ENCODE results near the gene MMP15.

Gene MMP15

GRCh38 chr16:58011652-58012051, 13.9 kb upstream of the MMP15 start:
- CTCF ChIA-PET, result no interaction called here
- POLR2A ChIA-PET, result no interaction called here
- DNase-seq (ENCODE audit: extremely low spot score), result no peak
- no peak for TF ChIP-seq HDGF (IDR thresholded peaks at IDR 0.05; ENCODE audit: borderline replicate concordance)
- no peak for TF ChIP-seq CTBP1 (IDR thresholded peaks at IDR 0.05; ENCODE audit: borderline replicate concordance)
- TF ChIP-seq FOXA1 (IDR thresholded peaks at IDR 0.05), result no peak
- TF ChIP-seq ZNF384 (IDR thresholded peaks at IDR 0.05), result no peak
- TF ChIP-seq SUZ12 (IDR thresholded peaks at IDR 0.05), result no peak
- TF ChIP-seq PKNOX1 (IDR thresholded peaks at IDR 0.05), result no peak
- no peak for TF ChIP-seq FOXM1 (IDR thresholded peaks at IDR 0.05; ENCODE audit: borderline replicate concordance)
- TF ChIP-seq BHLHE40 (IDR thresholded peaks at IDR 0.05; ENCODE audit: borderline replicate concordance), result no peak
- TF ChIP-seq ARNT (IDR thresholded peaks at IDR 0.05), result no peak
- TF ChIP-seq FOXK2 (IDR thresholded peaks at IDR 0.05), result no peak
- TF ChIP-seq LEF1 (IDR thresholded peaks at IDR 0.05; ENCODE audit: borderline replicate concordance), result no peak
- no peak for TF ChIP-seq NFRKB (IDR thresholded peaks at IDR 0.05)
- no peak for TF ChIP-seq L3MBTL2 (conservative IDR thresholded peaks at IDR 0.05)
- no peak for TF ChIP-seq TARDBP (IDR thresholded peaks at IDR 0.05)
- TF ChIP-seq SP1 (IDR thresholded peaks at IDR 0.05), result no peak
- no peak for TF ChIP-seq ELF4 (IDR thresholded peaks at IDR 0.05)

DNA sequence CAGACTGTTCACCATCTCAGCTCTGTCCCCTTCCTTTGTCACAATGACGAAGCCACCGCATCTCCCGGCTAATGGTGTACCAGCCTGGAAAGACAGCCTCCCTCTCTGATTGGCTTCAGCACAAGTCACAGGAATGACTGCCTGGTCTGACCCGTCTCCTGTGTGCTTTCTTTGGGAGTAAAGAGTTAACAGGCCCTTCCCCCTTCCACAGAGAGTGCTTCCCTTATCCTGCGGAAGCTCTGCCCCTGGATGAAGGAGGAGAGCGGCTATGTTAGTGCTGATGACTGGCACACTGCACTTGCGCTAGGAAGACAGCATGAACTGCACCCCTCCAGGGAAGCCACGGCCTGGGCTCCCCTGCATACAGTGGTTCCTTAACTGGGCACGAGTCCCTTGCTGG, 13.1 kb upstream of the MMP15 start:
- DNase-seq (ENCODE audit: extremely low spot score), result no peak
- ChIA-PET POLR2A (no interaction called here), CTCF (no interaction called here)
- no peak for TF ChIP-seq ZNF384 (IDR thresholded peaks at IDR 0.05)
- TF ChIP-seq PKNOX1 (IDR thresholded peaks at IDR 0.05), result no peak
- no peak for TF ChIP-seq TARDBP (IDR thresholded peaks at IDR 0.05)
- no peak for TF ChIP-seq ELF4 (IDR thresholded peaks at IDR 0.05)
- TF ChIP-seq L3MBTL2 (conservative IDR thresholded peaks at IDR 0.05), result no peak
- TF ChIP-seq SUZ12 (IDR thresholded peaks at IDR 0.05), result no peak
- TF ChIP-seq LEF1 (IDR thresholded peaks at IDR 0.05; ENCODE audit: borderline replicate concordance), result no peak
- TF ChIP-seq ARNT (IDR thresholded peaks at IDR 0.05), result no peak
- no peak for TF ChIP-seq SP1 (IDR thresholded peaks at IDR 0.05)
- TF ChIP-seq BHLHE40 (IDR thresholded peaks at IDR 0.05; ENCODE audit: borderline replicate concordance), result no peak
- no peak for TF ChIP-seq CTBP1 (IDR thresholded peaks at IDR 0.05; ENCODE audit: borderline replicate concordance)
- TF ChIP-seq HDGF (IDR thresholded peaks at IDR 0.05; ENCODE audit: borderline replicate concordance), result no peak
- no peak for TF ChIP-seq FOXM1 (IDR thresholded peaks at IDR 0.05; ENCODE audit: borderline replicate concordance)
- no peak for TF ChIP-seq NFRKB (IDR thresholded peaks at IDR 0.05)

DNA sequence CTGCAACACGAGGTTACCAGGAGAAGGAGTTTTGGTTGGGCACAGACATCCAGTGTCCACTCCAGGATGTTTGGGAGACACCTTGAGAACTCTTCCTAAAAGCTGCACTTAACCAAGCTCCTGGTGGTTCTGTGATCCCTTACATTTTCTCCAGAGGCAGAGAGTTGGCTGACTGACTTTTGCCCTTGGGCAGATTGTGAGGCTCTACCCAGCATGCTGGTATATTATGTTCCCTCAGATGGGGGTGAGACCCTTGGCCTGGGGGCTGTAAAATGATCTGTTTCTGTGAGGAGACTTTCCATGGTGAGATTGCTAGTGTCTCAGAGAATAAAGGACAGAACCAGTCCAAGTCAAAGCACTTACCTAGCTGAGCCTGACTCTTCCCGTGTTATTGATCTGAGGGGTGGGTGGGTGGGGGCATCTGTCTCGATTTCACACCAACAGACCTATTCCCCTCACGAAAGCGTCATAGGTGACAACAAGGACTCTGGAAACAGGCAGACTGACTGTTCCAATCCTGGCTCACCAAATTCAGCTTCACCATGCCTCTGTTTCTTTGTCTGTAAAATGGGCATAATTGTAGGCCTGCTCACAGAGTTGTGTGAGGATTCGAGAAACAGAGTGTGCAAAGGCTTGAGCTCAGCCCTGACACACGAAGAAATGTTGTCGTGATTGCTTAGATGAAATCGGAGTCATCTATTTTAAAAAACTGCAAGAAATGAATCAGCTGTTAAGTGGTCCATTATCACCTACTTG, 12.2 kb upstream of the MMP15 start:
- TF ChIP-seq PKNOX1 (IDR thresholded peaks at IDR 0.05) (no peak), ELF4 (IDR thresholded peaks at IDR 0.05) (no peak), TARDBP (IDR thresholded peaks at IDR 0.05) (no peak), SP1 (IDR thresholded peaks at IDR 0.05) (no peak), ZNF384 (IDR thresholded peaks at IDR 0.05) (no peak), HDGF (IDR thresholded peaks at IDR 0.05; ENCODE audit: borderline replicate concordance) (no peak), NFRKB (IDR thresholded peaks at IDR 0.05) (no peak), SUZ12 (IDR thresholded peaks at IDR 0.05) (no peak), BHLHE40 (IDR thresholded peaks at IDR 0.05; ENCODE audit: borderline replicate concordance) (no peak), CTBP1 (IDR thresholded peaks at IDR 0.05; ENCODE audit: borderline replicate concordance) (no peak), FOXA1 (IDR thresholded peaks at IDR 0.05) (no peak)
- ChIA-PET POLR2A (no interaction called here), CTCF (interaction anchor here (0.8 kb wide), 1 partner anchor 108 kb away, joined by 3 read pairs; no protein-coding TSS in a partner anchor)
- DNase-seq (ENCODE audit: extremely low spot score), result no peak

DNA sequence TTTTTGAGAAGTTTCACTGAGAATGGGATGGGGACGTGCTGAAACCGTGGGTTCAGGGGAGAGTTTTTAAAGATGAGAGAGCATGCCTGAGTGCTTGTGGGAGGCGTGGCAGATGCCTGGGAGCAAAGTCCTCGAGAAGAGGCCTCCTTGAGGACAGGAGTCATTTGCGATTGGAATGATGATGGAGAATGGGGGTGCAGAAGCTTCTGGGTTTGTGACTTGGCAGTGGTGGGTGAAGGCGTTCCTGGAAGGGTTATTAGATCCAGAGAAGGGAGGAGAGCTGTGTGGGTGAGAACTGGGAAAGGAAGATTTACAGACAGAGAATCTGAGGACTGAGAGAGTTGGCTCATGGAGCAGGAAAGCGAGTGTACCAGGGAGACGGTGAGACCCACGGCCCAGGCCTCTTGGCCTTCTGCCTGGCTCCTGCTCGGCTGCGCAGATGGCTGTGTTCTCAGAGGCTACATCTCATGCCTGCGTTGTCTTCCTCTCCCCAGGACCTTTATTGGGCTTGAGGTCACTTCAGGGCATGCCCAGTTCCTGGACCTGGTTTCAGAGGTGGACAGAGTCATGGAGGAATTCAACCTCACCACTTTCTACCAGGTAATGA, 8.6 kb upstream of the MMP15 start:
- POLR2A ChIA-PET, result no interaction called here
- TF ChIP-seq FOXA1 (IDR thresholded peaks at IDR 0.05) (no peak), SP1 (IDR thresholded peaks at IDR 0.05) (no peak)
- DNase-seq (ENCODE audit: extremely low spot score), result no peak
- CTCF ChIA-PET, result no interaction called here

GRCh38 chr16:58018803-58019202, 6.8 kb upstream of the MMP15 start:
- TF ChIP-seq LEF1 (IDR thresholded peaks at IDR 0.05; ENCODE audit: borderline replicate concordance) (no peak), BHLHE40 (IDR thresholded peaks at IDR 0.05; ENCODE audit: borderline replicate concordance) (no peak), SUZ12 (IDR thresholded peaks at IDR 0.05) (no peak), SP1 (IDR thresholded peaks at IDR 0.05) (no peak), L3MBTL2 (conservative IDR thresholded peaks at IDR 0.05) (no peak), FOXA1 (IDR thresholded peaks at IDR 0.05) (no peak)
- ChIA-PET POLR2A (no interaction called here), CTCF (interaction anchor here (0.7 to 1.1 kb wide), 3 partner anchors 9 to 90 kb away, joined by 3 read pairs; no protein-coding TSS in a partner anchor)
- DNase-seq (ENCODE audit: extremely low spot score), result no peak

GRCh38 chr16:58019866-58020538, 5.6 kb upstream of the MMP15 start:
- ChIA-PET CTCF (interaction anchor here (1.0 to 1.1 kb wide), 2 partner anchors 10 to 89 kb away, joined by 3 read pairs; no protein-coding TSS in a partner anchor), POLR2A (no interaction called here)
- TF ChIP-seq HDGF (IDR thresholded peaks at IDR 0.05; ENCODE audit: borderline replicate concordance), result no peak
- TF ChIP-seq CTBP1 (IDR thresholded peaks at IDR 0.05; ENCODE audit: borderline replicate concordance), result no peak
- TF ChIP-seq BHLHE40 (IDR thresholded peaks at IDR 0.05; ENCODE audit: borderline replicate concordance), result no peak
- TF ChIP-seq ARNT (IDR thresholded peaks at IDR 0.05), result no peak
- no peak for TF ChIP-seq LEF1 (IDR thresholded peaks at IDR 0.05; ENCODE audit: borderline replicate concordance)
- no peak for TF ChIP-seq FOXA1 (IDR thresholded peaks at IDR 0.05)
- TF ChIP-seq SUZ12 (IDR thresholded peaks at IDR 0.05), result no peak
- TF ChIP-seq NFRKB (IDR thresholded peaks at IDR 0.05), result no peak
- TF ChIP-seq TARDBP (IDR thresholded peaks at IDR 0.05), result no peak
- TF ChIP-seq FOXK2 (IDR thresholded peaks at IDR 0.05), result no peak
- no peak for TF ChIP-seq PKNOX1 (IDR thresholded peaks at IDR 0.05)
- TF ChIP-seq ZNF384 (IDR thresholded peaks at IDR 0.05), result no peak
- no peak for TF ChIP-seq FOXM1 (IDR thresholded peaks at IDR 0.05; ENCODE audit: borderline replicate concordance)
- no peak for TF ChIP-seq ELF4 (IDR thresholded peaks at IDR 0.05)
- no peak for DNase-seq (ENCODE audit: extremely low spot score)
